GM19328 (cell line): ENCODE measurements around the gene ETV3.

Experiments
- ATAC-seq: cut with Tn5 transposase; IDR thresholded peaks from one replicate; pipeline ENCODE4 v1.9.1; 2021; ENCODE audit warnings: mild to moderate bottlenecking, moderate library complexity; ENCODE audit not compliant: unreplicated experiment

ETV3 gene

GRCh38 chr1:157162345-157162744 is 24.1 kb upstream of the ETV3 start:
- ATAC-seq = no peak

DNA sequence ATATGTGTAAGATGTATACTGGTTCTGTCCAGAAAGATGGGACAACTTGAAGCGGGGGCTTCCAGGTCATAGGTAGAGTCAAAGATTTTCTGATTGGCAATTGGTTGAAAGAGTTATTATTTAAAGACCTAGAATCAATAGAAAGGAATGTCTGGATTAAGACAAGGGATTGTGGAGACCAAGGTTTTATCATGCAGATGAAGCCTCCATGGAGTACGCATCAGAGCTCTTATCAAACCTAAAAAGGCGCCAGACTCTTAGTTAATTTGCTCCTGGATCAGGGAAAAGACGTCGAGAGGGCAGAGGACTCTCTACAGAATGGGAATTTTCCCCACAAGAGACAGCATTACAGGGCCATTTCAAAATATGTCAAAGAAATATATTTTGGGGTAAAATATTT is 23.7 kb upstream of the ETV3 start:
- no peak for ATAC-seq

DNA sequence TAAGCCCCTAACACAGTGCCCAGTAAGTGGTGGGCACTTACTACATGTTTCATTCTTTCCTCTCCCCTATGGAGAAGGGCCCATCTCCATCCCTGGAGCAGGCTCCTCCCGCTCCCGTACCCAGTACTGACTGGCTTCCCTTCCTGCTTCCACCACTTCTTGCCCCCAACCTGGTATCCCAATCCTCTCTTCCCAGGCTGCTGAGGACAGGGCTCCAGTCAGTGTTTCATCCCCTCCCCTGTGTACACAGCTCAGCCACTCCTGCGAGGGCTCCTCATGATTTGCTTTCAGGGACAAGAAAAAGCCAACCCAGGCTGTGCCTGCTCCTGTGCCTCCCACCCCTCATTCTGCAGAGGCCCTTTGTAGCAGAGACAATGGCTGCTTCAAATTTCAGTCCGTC is 20.8 kb upstream of the ETV3 start:
- ATAC-seq = no peak

- no peak for ATAC-seq
Observed at GRCh38 chr1:157157501-157158190, 19.5 kb upstream of the ETV3 start.

GRCh38 chr1:157156058-157156541 is 17.9 kb upstream of the ETV3 start:
- ATAC-seq = no peak

- ATAC-seq = no peak
Observed at GRCh38 chr1:157155658-157156057, 17.5 kb upstream of the ETV3 start.

DNA sequence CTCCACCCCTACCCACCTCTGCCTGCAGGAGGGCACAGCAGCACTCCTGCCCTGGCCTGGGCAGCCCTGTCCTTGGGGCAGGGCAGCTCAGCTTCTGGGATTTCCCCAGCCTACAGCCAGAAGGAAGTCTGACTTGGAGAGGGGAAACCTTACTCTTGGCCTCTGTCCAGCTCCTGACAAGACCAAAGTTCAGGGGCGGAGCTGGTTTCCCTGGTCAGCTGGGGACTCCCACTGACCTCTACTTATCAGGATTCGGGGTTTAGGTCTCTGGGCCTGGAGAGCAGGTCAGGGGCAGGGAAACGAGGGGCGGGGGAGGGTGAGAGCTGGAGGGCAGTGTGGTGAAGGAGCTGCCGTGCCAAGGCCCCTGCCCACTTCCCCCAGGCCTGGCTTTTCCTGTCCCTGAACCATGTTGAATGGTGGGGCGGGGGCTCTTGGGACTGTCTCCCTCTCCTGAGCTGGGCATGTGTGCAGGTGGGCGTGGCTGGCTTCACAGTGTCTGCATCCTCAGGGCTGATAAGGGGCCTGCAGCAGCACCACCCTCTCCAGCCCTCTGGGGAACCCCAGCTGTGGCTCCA is 16.8 kb upstream of the ETV3 start:
- no peak for ATAC-seq

GRCh38 chr1:157154291-157154690 is 16.1 kb upstream of the ETV3 start:
- ATAC-seq = no peak

- ATAC-seq = no peak
Observed at GRCh38 chr1:157153746-157154145, 15.6 kb upstream of the ETV3 start.

DNA sequence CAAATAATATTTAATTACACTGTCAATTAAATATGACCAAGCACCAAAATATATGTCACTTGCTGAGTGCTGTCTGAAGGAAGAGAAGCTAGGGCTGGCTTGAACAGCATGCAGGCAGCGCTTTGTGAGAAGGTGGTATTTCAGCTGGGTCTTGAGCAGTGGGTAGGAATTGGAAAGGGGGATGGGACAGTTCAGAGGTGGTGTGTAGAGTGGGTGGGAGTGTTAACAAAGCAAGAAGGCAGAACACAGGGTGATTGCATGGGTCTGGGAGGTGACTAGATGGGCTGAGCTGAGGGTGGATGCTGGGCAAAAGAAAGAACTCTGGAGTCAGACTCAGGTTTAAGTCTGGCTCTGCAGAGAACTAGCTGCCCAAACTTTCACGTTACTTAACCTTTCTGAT is 14.3 kb upstream of the ETV3 start:
- no peak for ATAC-seq

GRCh38 chr1:157151506-157151905 is 13.3 kb upstream of the ETV3 start:
- ATAC-seq = no peak

GRCh38 chr1:157151073-157151472 is 12.9 kb upstream of the ETV3 start:
- ATAC-seq = no peak

DNA sequence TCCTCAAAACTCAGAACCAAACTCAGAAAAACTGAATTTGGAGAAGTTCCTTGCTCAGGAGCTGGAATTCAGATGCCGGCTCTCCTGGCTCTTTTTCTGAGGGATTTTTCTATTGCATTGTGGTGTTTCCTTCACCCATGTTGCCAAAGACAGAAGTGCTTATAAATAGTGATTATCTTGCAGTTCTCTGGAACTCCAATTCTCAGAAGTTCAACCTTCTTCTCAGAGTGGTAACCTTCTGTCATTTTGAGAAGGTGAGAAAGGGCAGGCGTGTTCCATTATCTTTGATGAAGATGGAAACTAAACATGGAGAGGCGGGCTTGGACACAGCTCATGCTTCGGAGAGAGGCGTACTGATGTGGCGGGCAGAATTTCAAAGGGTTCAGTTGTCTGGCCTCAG is 12.4 kb upstream of the ETV3 start:
- no peak for ATAC-seq

GRCh38 chr1:157147906-157148700 is 9.9 kb upstream of the ETV3 start:
- no peak for ATAC-seq

GRCh38 chr1:157147037-157147436 is 8.8 kb upstream of the ETV3 start:
- no peak for ATAC-seq

DNA sequence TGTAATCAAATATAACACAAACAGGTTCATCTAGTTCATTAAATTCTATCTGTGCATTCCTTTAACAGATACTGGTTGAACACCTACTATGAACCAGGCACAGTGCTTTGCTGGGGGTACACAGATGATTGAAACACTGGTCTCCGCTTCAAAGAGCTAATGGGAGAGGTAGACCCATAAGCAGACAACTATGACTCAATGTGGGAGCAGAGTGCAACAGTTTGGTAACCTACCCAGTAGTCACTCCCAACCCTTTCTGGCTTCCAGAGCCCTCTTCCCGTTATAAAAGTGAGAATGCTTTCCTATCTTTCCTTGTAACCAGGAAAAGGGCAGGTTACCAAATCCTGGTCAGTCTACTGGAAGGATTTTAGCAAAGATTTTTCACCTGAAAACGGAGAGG is 8.0 kb upstream of the ETV3 start:
- ATAC-seq = no peak

GRCh38 chr1:157145076-157145475 is 6.9 kb upstream of the ETV3 start:
- ATAC-seq = no peak

DNA sequence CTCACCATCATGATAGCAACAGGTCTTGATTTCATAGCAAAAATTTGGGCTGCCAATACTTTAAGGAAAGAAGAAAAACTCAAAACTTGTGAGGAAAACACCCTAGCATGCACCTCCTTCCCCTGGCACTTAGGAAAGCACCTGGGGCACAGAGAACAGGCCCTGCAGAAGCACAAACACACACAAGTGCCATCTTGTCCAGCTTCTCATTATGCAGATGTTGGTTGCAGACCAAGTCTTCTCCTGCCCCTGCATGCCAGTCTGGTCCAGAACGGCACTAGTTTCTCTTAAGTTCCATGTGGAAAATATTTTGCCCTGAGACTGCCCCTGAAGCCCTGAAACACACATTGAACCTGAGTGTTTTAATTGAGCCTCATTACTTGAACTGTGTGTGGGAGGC is 6.3 kb upstream of the ETV3 start:
- ATAC-seq = no peak

DNA sequence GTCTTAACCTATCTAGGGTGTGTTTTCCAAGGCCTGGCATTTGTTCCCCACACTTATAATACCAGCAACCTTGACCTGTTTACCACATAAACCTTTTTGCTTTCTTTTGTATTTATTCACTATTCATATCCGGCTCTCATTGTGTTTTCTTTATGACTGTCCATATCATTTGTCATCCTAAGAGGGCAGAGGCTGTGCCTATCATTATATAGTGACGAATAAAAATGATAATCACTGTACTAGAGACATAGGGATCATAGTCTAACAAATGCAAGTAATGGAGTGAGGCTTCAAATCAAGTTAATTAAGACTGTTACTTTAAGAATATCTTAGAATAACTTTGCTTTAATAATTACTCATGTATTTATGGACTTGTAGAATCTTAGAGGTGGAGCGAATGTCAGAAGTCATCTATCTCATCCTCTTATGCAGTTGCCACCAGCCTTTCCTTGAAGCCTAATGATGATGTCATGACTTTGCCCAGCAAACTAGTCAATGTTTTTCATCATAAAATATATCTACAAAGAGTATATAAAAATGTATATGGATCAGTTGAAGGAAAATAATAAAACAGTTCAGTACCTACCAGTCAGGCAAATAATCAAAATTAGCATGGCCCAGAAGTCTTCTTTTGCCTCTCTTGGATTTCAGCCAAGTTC is 4.7 kb upstream of the ETV3 start:
- no peak for ATAC-seq

DNA sequence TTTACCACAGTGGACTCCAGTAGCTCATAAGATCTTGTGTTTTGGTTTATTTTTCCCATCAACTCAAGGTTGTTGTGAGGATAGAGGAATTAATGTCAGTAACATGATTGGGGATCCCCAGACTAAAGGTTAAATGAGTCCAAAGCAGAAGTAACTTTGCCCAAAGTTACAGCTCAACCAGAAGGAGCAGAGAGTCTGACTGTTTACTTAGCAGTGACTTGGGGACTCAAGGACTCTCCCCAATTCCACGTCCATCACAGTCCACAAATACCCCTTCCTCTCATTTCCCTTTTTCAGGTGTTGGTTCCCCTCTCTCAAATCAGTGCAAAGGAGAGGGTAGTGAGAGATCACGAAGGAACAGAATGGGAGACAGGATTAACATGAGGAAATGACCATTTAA is 4.0 kb upstream of the ETV3 start:
- no peak for ATAC-seq

DNA sequence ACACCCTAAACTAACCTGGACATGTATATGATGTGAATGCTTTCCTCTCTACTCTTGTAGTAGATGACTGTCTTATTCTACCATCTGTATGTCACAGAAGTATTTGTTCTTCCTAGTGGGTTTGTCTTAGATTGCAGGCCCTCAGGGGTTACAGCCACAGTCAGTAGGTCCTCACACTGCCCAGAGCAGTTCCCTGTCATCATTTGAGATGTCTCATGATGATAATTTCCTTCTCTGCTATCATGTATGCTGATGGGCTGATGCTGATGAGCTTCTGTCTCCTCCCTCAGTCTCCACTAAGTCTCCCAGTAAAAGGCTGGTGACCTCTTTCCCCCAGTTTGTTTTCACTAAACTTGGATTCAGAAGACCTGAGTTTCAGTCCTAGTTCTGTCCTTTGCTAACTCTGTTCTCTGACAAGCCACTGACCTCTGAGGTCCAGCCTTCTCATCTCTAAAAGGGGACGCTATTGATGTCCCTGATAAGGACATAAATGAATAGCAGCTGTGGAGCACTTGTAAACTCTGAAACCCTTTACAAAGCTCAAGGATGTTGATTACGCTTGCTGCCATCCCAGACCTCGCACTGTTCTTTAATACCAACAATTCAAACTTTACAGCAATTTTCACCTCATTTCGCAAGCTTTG is 3.1 kb upstream of the ETV3 start:
- no peak for ATAC-seq
